GM21737 (cell line): Measurements from ENCODE around the gene NKAIN4.

Source experiments
- ATAC-seq: cut with Tn5 transposase; IDR thresholded peaks from one replicate; pipeline ENCODE4 v1.9.1; 2021; ENCODE audit warnings: mild to moderate bottlenecking, moderate library complexity; ENCODE audit not compliant: unreplicated experiment

Gene NKAIN4

DNA sequence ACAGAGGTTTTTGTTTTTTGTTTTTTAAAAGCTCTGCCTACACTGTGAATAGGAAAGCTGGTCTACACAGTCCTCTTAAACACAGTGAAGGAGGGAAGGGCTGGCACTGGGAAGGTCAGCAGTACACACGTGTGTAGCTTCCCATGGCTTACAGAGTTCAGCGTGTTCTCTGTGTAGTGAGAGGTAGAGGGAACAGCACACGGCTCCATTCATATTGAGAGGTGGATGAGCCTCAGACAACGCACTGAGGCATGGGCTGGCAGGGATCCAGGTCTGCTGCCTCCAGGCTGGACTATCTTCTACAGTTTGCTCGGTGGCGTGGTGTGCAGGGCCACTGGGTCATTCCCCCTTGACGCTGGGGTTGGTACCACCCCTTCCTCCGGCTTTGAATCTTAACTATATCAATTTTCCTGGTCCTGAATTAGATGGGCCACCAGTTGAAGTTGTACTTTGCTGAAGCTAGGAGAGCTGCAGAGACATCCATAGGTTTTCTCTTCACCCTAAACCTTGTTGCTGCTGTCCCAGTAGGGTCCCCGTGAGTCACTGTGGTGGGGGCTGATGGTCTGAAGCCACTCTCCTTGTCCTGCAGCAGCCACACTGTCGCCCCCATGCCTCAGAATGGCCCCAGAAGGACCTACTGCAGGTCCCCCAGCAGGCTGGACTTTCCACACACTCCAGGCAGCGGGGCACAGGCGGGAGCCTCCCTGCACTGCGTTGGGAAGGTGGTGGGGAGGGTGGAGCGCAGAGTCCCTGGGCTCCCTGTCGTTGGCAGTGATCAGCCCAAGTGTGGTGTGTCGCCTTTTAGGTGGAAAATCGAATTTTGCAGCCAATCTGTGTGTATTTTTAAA, 20.3 kb upstream of the NKAIN4 start:
- ATAC-seq = no peak

DNA sequence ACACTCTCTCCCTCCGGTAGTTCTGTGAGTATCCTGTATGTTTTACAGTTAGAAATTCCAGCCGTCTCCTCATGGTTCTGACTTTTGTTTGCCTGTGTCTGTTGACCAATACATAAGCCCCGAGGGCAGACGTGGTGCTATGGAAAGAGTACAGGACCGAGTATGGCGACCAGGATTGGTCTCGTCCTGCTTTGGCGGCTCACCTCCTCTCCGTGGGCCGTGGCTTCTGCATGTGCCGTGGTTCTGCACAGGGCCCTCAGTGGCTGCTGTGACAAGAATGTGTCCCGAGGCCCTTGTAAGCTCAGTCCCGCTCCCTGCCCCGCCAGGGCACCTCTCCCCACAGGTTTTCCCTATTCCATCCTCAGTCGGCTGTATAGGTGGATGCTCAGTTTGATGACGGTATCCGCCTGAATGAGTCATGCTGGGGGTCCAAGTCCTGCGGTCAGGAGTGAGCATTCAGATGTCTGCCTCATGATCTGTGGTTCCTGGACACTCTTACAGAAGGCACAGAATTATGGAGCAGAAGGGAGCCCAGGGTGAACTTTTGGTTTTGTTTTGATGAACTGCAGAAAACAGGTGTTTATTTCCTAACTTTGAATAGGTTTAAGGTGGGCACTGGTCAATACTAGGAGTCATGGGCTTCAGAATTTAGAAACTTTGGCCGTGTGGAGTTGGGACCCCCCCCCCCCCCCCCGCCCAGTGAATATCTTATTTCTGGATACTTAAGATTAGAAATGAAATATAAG, 19.5 kb upstream of the NKAIN4 start:
- no peak for ATAC-seq

DNA sequence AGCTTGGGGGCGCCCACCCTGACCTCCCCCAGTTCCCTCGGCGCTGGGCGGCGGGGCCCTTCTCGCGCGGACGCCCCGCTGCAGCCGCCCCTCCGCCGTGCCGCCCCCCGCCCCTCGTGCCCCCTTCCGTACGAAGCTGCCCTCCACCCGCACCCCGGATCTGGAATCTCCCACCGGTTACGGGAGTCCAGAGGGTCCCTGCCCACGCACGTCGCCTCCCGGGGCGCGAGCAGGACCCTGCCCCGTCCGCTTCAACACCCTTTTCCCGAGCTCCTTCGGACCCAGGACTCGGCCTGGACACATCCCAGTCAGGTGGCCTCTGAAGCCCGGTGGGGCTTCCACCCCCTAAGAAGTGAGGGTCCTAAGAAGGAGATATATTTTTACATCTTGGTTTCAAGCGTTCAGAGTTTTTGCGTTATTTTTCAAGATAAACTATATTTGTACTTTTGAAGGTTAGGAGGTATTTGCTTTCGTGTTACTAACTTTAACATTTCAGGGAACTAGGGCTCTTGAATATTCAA, 18.9 kb upstream of the NKAIN4 start:
- ATAC-seq = no peak

- ATAC-seq = peak; percentile 84
These were observed 18.1 kb upstream of the NKAIN4 start, which contains the start of gene ARFGAP1 for GRCh38 chr20:63272105-63273058. ARFGAP1 (plus strand) TSS chr20:63272813; CDS start chr20:63275581, 2,768 bp downstream.

GRCh38 chr20:63270606-63271325, 16.5 kb upstream of the NKAIN4 start:
- no peak for ATAC-seq

DNA sequence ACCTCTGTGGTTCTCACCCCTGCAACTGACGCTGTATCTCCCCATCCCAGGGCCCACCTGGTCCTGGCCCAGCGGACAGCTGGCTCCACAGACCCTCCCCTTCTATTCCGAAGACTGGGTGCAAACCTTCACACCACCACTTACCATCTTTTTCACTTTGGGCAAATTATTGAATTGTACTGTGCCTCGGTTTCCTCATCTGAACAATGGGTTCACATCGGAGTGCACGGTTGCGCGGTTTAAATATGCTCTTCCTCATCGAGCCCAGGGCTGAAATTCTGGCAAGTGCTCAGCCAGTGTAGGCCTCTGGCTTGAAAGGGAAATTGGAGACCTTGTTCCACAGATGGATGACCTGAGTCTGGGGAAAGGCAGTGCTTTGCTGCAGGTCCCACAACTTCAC, 15.5 kb upstream of the NKAIN4 start:
- no peak for ATAC-seq

- no peak for ATAC-seq
These were observed 14.6 kb upstream of the NKAIN4 start for GRCh38 chr20:63268671-63269439.

DNA sequence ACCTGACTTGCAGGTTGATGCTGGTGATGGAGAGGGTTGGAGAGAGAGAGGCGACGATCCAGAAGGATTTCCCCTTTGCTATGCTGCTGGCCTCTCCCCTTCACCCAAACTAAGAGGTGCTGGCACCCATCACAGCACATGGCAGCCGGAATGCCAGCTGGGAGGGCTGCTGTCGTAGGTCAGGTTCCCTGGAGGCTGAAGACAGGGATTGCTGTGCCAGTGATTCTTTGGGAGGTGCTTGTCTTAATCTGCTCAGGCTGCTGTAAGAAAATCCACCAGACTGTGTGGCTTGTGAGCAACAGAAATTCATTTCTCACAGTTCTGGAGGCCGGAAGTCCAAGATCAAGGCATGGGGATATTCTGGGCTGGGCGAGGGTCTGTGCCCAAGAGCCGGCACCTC, 14.0 kb upstream of the NKAIN4 start:
- ATAC-seq = no peak

- ATAC-seq = no peak
These were observed 13.4 kb upstream of the NKAIN4 start for GRCh38 chr20:63267691-63268090.

DNA sequence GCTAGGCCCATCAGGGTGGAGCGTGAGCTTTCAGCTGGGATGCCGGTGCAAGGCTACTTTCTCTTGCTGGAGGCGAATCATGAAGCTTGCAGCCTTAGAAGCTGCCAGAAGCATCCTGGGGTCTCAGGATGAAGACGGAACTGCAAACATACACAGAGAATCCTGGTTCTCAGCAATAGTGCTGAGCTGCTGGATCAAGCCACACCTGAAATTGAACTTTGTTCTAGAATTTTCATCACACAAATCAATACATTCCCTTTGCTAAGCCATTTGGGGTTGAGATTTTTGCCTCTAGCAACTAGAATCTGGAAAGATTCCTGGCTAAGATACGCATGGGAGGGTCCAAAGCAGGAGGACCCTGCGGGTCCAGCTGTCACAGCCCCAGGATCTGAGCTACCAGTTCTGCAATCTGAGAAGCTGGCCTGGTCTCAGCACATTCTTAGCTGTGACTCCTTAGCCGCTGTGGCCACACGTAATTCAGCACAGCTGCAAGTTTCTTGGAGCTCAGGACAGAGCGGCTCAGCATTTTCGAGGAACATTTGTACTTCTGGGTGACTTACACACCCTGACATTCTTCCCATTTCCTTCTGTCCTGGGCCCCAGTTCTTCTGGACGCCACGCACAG, 11.7 kb upstream of the NKAIN4 start:
- no peak for ATAC-seq

- ATAC-seq = no peak
These were observed 10.3 kb upstream of the NKAIN4 start for GRCh38 chr20:63264519-63264918.

DNA sequence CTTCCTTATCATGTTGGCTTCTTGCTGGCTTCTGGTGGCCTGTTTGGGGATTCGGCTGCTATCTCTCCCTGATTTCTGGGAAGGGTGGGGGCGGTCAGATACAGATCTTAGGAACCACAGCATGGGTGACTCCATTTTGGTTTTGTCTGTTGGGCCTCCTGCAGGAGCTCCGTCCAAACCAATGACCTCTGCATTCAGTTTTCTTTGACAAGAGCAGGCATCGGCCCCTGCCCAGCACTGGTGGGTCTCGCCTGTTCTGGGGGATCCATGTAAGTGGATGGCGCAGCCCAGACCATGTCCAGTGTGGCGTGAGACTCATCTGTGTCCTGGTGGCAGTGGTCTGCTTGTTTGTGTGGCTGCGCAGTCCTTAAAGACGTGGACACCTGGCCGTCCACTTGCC, 9.7 kb upstream of the NKAIN4 start:
- no peak for ATAC-seq

DNA sequence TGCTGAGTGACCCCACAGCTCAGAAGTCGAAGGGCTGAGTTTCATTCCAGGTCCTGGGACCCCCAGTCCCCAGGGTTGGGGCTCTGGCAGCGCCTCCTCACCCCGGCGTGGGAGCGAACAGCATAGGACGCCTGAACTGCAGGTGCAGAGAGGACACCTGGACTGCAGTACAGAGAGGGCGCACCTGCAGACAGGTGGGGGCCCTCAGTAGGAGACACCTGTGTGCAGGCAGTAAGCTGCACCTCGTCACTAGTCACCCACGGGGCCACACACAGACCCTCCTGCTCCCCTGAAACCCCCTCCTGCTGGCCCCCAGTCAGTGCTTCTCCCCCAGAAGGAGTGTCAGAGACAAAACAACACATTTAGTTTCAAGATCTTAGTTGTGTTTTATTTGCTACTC, 8.6 kb upstream of the NKAIN4 start:
- no peak for ATAC-seq

DNA sequence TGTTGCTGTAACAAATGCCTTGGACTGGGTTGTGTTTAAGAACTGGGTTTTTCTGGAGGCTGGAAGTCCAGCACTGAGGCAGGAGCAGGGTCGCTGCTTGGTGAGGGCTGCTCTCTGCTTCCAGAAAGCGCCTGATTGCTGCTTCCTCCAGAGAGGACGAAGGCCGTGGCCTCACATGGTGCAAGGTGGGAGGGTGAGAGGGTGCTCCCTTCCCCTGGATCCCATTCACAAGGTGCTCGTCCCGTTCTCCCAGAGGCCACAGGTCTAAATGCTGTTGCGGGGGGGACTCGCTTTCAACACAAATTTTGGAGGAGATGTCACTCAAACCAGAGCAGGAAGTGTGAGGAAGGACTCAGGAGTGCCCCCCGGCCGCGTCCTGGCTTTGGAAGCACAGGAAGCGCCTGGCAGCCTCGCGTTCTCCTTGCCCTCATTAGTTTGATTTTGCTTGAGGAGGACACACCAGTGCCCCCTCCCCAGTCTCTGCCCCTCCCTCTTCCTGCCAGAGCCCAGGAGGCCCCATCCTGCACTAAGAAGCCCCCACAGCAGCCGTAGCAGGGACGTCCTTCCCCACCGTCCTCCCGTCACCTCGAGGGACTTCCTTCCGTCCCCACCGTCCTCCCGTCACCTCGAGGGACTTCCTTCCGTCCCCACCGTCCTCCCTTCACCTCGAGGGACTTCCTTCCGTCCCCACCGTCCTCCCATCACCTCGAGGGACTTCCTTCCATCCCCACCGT, 7.7 kb upstream of the NKAIN4 start:
- ATAC-seq = no peak

GRCh38 chr20:63261060-63261794, 7.0 kb upstream of the NKAIN4 start:
- no peak for ATAC-seq

- no peak for ATAC-seq
These were observed 6.3 kb upstream of the NKAIN4 start for GRCh38 chr20:63260521-63260920.

- ATAC-seq = no peak
These were observed 5.6 kb upstream of the NKAIN4 start for GRCh38 chr20:63259734-63260460.
